Measurements from ENCODE around the gene PACRG. TPM values are rescaled to one million over a fixed set of nuclear protein-coding genes. Genes with fewer than 3 reads are reported as not detected.
"Not testable (repeated sequence)": the region's sequence is repeated elsewhere in the genome, so short reads cannot be mapped to it uniquely, and the experiment has no call there.

Gene PACRG
- total and polyA plus RNA-seq, 2 donors (not counting 3 experiments of a cell fraction or from before 2014, with no cell fraction given): 0.08 TPM; not detected in 1

GRCh38 chr6:162974685-162975084 is 246.9 kb downstream of the PACRG start:
- ChIA-PET POLR2A (no interaction called here), CTCF (no interaction called here)
- Histone ChIP-seq H3K9me1 (replicated peaks; ENCODE audit: control insufficient read depth, extremely low read depth, insufficient read depth, low read length) (no peaks in the 10 kb centered on the region), H3K27me3 (ENCODE audit: control insufficient read depth in 2 of 2, insufficient read depth in 2 of 2, low read length in 2 of 2) (no peaks in the 10 kb centered on the region), H3K79me2 (ENCODE audit: control insufficient read depth, insufficient read depth, low read length) (no peaks in the 10 kb centered on the region), H3K9me3 (replicated peaks; ENCODE audit: control insufficient read depth, insufficient read depth, low read length) (peaks cover 2% of the 10 kb centered on the region), H2AFZ (ENCODE audit: low read depth, low read length) (no peak overlapping the region), H3K27ac (ENCODE audit: insufficient read depth, low read depth, low read length) (no peak overlapping the region), H3K4me1 (ENCODE audit: control insufficient read depth, extremely low read depth, insufficient read depth, low read length) (no peaks in the 10 kb centered on the region), H3K4me2 (ENCODE audit: insufficient read depth, low read length) (no peak overlapping the region), H3K36me3 (ENCODE audit: control insufficient read depth in 2 of 2, extremely low read depth in 1 of 2, insufficient read depth in 2 of 2, low read length in 2 of 2) (no peaks in the 10 kb centered on the region), H3K4me3 (replicated peaks in 1 of 3; ENCODE audit: insufficient read depth in 1 of 3, low read depth in 1 of 3, low read length in 3 of 3) (no peak overlapping the region), H3K9ac (replicated peaks; ENCODE audit: extremely low read depth, insufficient read depth, low read length) (no peak overlapping the region), H4K20me1 (replicated peaks; ENCODE audit: control insufficient read depth, extremely low read depth, insufficient read depth, low read length) (no peaks in the 10 kb centered on the region)
- DNase-seq (ENCODE audit: low read depth, low spot score) (no peak), FAIRE-seq (no peak)
- BruUV-seq (replicated peaks): no TSS peak
- dilution Hi-C loops (cut with MboI; ENCODE audit: extremely low pct_ligation_motif_present, low sequenced_read_pairs): no loop called here
- no peak for TF ChIP-seq GATA2 (IDR thresholded peaks at IDR 0.05; ENCODE audit: insufficient read depth, insufficient read length, low read depth, low read length)
- no peak for TF ChIP-seq JUN (IDR thresholded peaks at IDR 0.05; ENCODE audit: borderline replicate concordance, insufficient read depth, insufficient read length, low read depth)
- TF ChIP-seq POLR2A (IDR thresholded peaks at IDR 0.05; ENCODE audit: low read depth, low read length): no peak
- TF ChIP-seq MYC (IDR thresholded peaks at IDR 0.05; ENCODE audit: low read depth, low read length): no peak
- TF ChIP-seq MAX (IDR thresholded peaks at IDR 0.05; ENCODE audit: insufficient read depth, insufficient read length): no peak
- no peak for TF ChIP-seq CTCF (IDR thresholded peaks at IDR 0.05; ENCODE audit: extremely low read depth in 1 of 2, insufficient read depth in 1 of 2, low read depth in 1 of 2, low read length in 2 of 2)
- intact Hi-C loops (cut with micrococcal nuclease): no loop called here

- no peak overlapping the region for H2AFZ ChIP-seq (ENCODE audit: low read depth, low read length)
- ChIA-PET CTCF (no interaction called here), POLR2A (no interaction called here)
- BruUV-seq (replicated peaks): no TSS peak
- DNase-seq (ENCODE audit: low read depth, low spot score): no peak
- no peaks in the 10 kb centered on the region for H3K9me1 ChIP-seq (replicated peaks; ENCODE audit: control insufficient read depth, extremely low read depth, insufficient read depth, low read length)
- no peaks in the 10 kb centered on the region for H3K4me1 ChIP-seq (ENCODE audit: control insufficient read depth, extremely low read depth, insufficient read depth, low read length)
- no peak overlapping the region for H3K4me2 ChIP-seq (ENCODE audit: insufficient read depth, low read length)
- no peaks in the 10 kb centered on the region for H3K36me3 ChIP-seq (ENCODE audit: control insufficient read depth in 2 of 2, extremely low read depth in 1 of 2, insufficient read depth in 2 of 2, low read length in 2 of 2)
- H3K79me2 ChIP-seq (ENCODE audit: control insufficient read depth, insufficient read depth, low read length): no peaks in the 10 kb centered on the region
- no peak overlapping the region for H3K9ac ChIP-seq (replicated peaks; ENCODE audit: extremely low read depth, insufficient read depth, low read length)
- H4K20me1 ChIP-seq (replicated peaks; ENCODE audit: control insufficient read depth, extremely low read depth, insufficient read depth, low read length): no peaks in the 10 kb centered on the region
- no peaks in the 10 kb centered on the region for H3K27me3 ChIP-seq (ENCODE audit: control insufficient read depth in 2 of 2, insufficient read depth in 2 of 2, low read length in 2 of 2)
- no peak for FAIRE-seq
- H3K27ac ChIP-seq (ENCODE audit: insufficient read depth, low read depth, low read length): no peak overlapping the region
- dilution Hi-C loops (cut with MboI; ENCODE audit: extremely low pct_ligation_motif_present, low sequenced_read_pairs): no loop called here
- intact Hi-C loops (cut with micrococcal nuclease): no loop called here
- no peak for TF ChIP-seq MYC (IDR thresholded peaks at IDR 0.05; ENCODE audit: low read depth, low read length)
- H3K9me3 ChIP-seq (replicated peaks; ENCODE audit: control insufficient read depth, insufficient read depth, low read length): peaks cover 2% of the 10 kb centered on the region
- no peak overlapping the region for H3K4me3 ChIP-seq (replicated peaks in 1 of 3; ENCODE audit: insufficient read depth in 1 of 3, low read depth in 1 of 3, low read length in 3 of 3)
Observed at GRCh38 chr6:162976141-162976540, 248.4 kb downstream of the PACRG start.

GRCh38 chr6:162983234-162983633 is 255.5 kb downstream of the PACRG start:
- H3K4me1 ChIP-seq (ENCODE audit: control insufficient read depth, extremely low read depth, insufficient read depth, low read length); intact Hi-C loops (cut with micrococcal nuclease); H3K27ac ChIP-seq (ENCODE audit: insufficient read depth, low read depth, low read length); H3K9ac ChIP-seq (replicated peaks; ENCODE audit: extremely low read depth, insufficient read depth, low read length); H2AFZ ChIP-seq (ENCODE audit: low read depth, low read length); H3K9me3 ChIP-seq (replicated peaks; ENCODE audit: control insufficient read depth, insufficient read depth, low read length); H3K9me1 ChIP-seq (replicated peaks; ENCODE audit: control insufficient read depth, extremely low read depth, insufficient read depth, low read length); H4K20me1 ChIP-seq (replicated peaks; ENCODE audit: control insufficient read depth, extremely low read depth, insufficient read depth, low read length); H3K36me3 ChIP-seq (ENCODE audit: control insufficient read depth in 2 of 2, extremely low read depth in 1 of 2, insufficient read depth in 2 of 2, low read length in 2 of 2); H3K4me3 ChIP-seq (replicated peaks in 1 of 3; ENCODE audit: insufficient read depth in 1 of 3, low read depth in 1 of 3, low read length in 3 of 3); H3K27me3 ChIP-seq (ENCODE audit: control insufficient read depth in 2 of 2, insufficient read depth in 2 of 2, low read length in 2 of 2); BruUV-seq (replicated peaks); H3K4me2 ChIP-seq (ENCODE audit: insufficient read depth, low read length); DNase-seq (ENCODE audit: low read depth, low spot score); POLR2A ChIA-PET; CTCF ChIA-PET; FAIRE-seq; H3K79me2 ChIP-seq (ENCODE audit: control insufficient read depth, insufficient read depth, low read length); dilution Hi-C loops (cut with MboI; ENCODE audit: extremely low pct_ligation_motif_present, low sequenced_read_pairs): not testable (repeated sequence)
